HG03097 (cell line): Measurements from ENCODE around the gene EGFL7.

ENCODE experiments used
- ATAC-seq: cut with Tn5 transposase; IDR thresholded peaks from one replicate; pipeline ENCODE4 v1.9.1; 2021; ENCODE audit not compliant: unreplicated experiment, low FRiP score

Gene EGFL7

GRCh38 chr9:136671646-136672430 is 9.1 kb downstream of the EGFL7 start:
- ATAC-seq, result no peak

GRCh38 chr9:136672431-136673087 is 9.8 kb downstream of the EGFL7 start:
- no peak for ATAC-seq

- no peak for ATAC-seq
Measured at GRCh38 chr9:136673088-136673974, 10.6 kb downstream of the EGFL7 start.

GRCh38 chr9:136673975-136674785 is 11.5 kb downstream of the EGFL7 start:
- no peak for ATAC-seq

GRCh38 chr9:136674786-136675349 is 12.2 kb downstream of the EGFL7 start:
- ATAC-seq, result no peak

- no peak for ATAC-seq
Measured at GRCh38 chr9:136675477-136676296, 13.0 kb downstream of the EGFL7 start.

- no peak for ATAC-seq
Measured at GRCh38 chr9:136676297-136676794, 13.6 kb downstream of the EGFL7 start.

GRCh38 chr9:136676920-136677686 is 14.4 kb downstream of the EGFL7 start:
- ATAC-seq, result no peak

GRCh38 chr9:136678034-136678433 is 15.3 kb downstream of the EGFL7 start:
- ATAC-seq, result no peak

- ATAC-seq, result no peak
Measured at GRCh38 chr9:136678624-136679023, 15.9 kb downstream of the EGFL7 start.

- ATAC-seq, result no peak
Measured at GRCh38 chr9:136679431-136679941, 16.8 kb downstream of the EGFL7 start.

- no peak for ATAC-seq
Measured at GRCh38 chr9:136681029-136681428, 18.3 kb downstream of the EGFL7 start.

- ATAC-seq, result no peak
Measured at GRCh38 chr9:136681945-136682699, 19.4 kb downstream of the EGFL7 start.

GRCh38 chr9:136682710-136683109 is 20.0 kb downstream of the EGFL7 start:
- ATAC-seq, result no peak

GRCh38 chr9:136683173-136683745 is 20.5 kb downstream of the EGFL7 start:
- ATAC-seq, result no peak

GRCh38 chr9:136683755-136684154 is 21.0 kb downstream of the EGFL7 start:
- ATAC-seq, result no peak

GRCh38 chr9:136684339-136684738 is 21.6 kb downstream of the EGFL7 start:
- ATAC-seq, result no peak
